ENCODE measurements around the gene NCK2. TPM values are rescaled to one million over a fixed set of nuclear protein-coding genes. Genes with fewer than 3 reads are reported as not detected.

The NCK2 gene
- total and polyA plus RNA-seq, 2 experiments from 2014 or later: 72.6 to 100 TPM

DNA sequence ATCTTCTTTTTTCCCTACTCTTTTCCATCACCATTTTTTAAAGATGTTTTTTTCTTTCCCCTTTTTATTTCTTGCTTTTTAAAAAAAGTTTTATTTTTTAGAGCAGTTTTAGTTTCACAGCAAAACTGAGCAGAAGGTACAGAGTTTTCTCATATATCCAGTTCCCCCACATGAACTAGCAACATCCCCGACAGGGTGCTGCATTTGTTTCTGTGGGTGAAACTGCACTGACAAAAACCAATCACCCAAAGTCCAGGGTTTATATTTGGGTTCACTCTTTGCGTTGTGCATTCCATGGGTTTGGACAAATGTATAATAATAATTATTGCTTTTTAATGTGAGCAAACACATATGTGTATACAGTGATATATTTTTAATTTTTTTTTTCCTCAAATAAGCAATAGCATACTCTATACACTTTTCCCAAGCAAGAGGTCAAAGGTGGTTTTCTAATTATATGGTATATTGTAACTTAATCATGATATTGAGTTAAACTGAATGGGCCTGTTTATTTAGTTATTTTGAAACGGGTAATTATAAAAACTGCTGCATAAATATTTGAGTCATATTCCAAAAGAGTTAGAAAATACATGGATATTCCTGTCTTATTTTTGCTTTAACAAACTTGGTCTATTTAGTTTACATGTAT, 50.3 kb downstream of the NCK2 start:
- Histone ChIP-seq H3K79me2 (peaks cover 100% of the 10 kb centered on the region), H3K27me3 (no peaks in the 10 kb centered on the region), H3K27ac (no peak overlapping the region), H3K4me2 (peak overlapping the region; percentile 43), H3K9me3 (ENCODE audit: low read depth) (no peaks in the 10 kb centered on the region), H3K9me2 (replicated peaks; ENCODE audit: insufficient read depth) (no peaks in the 10 kb centered on the region), H2AFZ (no peak overlapping the region), H3K4me3 (no peak overlapping the region), H3K4me1 (ENCODE audit: insufficient read depth) (peaks cover 39% of the 10 kb centered on the region), H3K36me3 (replicated peaks; ENCODE audit: insufficient read depth, low read depth) (no peaks in the 10 kb centered on the region), H4K20me1 (ENCODE audit: insufficient read depth, poor library complexity, severe bottlenecking) (peaks cover 97% of the 10 kb centered on the region)
- DNase-seq (ENCODE audit: low spot score): no peak
- TF ChIP-seq EZH2 (IDR thresholded peaks at IDR 0.05; ENCODE audit: borderline replicate concordance): no peak
- 82% methylated on average over 3 of the region's 3 CpGs for WGBS (ENCODE audit: low lambda C conversion rate, missing lambda C conversion rate)

DNA sequence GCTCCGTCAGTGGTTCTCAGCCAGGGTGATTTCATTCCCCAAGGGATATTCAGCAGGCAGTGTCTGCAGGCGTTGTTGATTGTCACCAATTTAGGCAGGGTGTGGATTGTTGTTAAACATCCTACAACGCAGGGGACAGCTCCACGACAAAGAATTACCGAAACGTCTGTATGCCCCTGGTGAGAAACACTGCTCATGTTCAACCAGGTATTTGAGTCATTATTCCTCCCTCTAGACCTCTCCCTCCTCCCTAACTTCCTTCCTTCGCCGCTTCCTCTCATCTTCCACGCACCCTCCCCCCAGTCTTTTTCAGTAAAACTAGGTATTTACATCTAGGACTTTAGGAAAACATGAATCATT, 50.8 kb downstream of the NCK2 start:
- H3K27ac ChIP-seq: peak overlapping the region; percentile 18
- peaks cover 100% of the 10 kb centered on the region for H3K79me2 ChIP-seq

DNA sequence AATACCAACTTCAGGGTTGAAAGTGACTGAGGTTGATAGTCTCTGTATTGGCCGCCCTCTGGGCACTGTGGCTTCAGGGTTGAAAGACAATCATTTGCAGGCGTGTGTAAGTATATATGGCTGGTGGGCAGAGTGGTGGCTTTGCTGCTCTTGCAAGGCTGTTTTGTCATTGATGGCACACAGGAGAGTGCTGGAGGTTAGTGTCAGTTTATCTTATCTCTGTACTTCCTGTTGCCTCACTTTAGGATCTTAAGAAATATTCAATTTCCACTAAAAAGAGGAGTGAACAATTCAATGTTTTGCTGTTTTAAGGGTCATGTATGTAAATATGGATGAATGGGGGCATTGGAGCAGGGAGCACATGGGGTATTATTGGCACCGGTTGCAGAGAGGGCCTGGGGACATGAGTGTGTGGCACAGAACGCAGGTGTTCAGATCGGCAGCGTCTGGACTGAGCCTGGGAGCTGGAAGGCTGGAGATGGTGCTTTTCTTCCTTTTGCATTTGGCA, 51.5 kb downstream of the NCK2 start:
- no peak for DNase-seq (ENCODE audit: low spot score)
- Histone ChIP-seq H3K27ac (peak overlapping the region; percentile 18), H3K4me2 (peak overlapping the region; percentile 43), H3K36me3 (replicated peaks; ENCODE audit: insufficient read depth, low read depth) (no peaks in the 10 kb centered on the region), H3K9me3 (ENCODE audit: low read depth) (no peaks in the 10 kb centered on the region), H2AFZ (no peak overlapping the region), H3K4me1 (ENCODE audit: insufficient read depth) (peaks cover 43% of the 10 kb centered on the region), H3K9me2 (replicated peaks; ENCODE audit: insufficient read depth) (no peaks in the 10 kb centered on the region), H4K20me1 (ENCODE audit: insufficient read depth, poor library complexity, severe bottlenecking) (peaks cover 88% of the 10 kb centered on the region), H3K4me3 (no peak overlapping the region), H3K79me2 (peaks cover 100% of the 10 kb centered on the region), H3K27me3 (no peaks in the 10 kb centered on the region)
- TF ChIP-seq, protein P1, sequence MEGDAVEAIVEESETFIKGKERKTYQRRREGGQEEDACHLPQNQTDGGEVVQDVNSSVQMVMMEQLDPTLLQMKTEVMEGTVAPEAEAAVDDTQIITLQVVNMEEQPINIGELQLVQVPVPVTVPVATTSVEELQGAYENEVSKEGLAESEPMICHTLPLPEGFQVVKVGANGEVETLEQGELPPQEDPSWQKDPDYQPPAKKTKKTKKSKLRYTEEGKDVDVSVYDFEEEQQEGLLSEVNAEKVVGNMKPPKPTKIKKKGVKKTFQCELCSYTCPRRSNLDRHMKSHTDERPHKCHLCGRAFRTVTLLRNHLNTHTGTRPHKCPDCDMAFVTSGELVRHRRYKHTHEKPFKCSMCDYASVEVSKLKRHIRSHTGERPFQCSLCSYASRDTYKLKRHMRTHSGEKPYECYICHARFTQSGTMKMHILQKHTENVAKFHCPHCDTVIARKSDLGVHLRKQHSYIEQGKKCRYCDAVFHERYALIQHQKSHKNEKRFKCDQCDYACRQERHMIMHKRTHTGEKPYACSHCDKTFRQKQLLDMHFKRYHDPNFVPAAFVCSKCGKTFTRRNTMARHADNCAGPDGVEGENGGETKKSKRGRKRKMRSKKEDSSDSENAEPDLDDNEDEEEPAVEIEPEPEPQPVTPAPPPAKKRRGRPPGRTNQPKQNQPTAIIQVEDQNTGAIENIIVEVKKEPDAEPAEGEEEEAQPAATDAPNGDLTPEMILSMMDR (IDR thresholded peaks at IDR 0.05; ENCODE audit: poor library complexity): no peak
- TF ChIP-seq EZH2 (IDR thresholded peaks at IDR 0.05; ENCODE audit: borderline replicate concordance): no peak
- 76% methylated on average over 6 of the region's 6 CpGs for WGBS (ENCODE audit: low lambda C conversion rate, missing lambda C conversion rate)

More for the DNA sequence above, 50.8 kb downstream of the NCK2 start:
- TF ChIP-seq EZH2phosphoT487 (IDR thresholded peaks at IDR 0.05; ENCODE audit: low read depth, severe bottlenecking, unreplicated experiment) (no peak), EZH2 (IDR thresholded peaks at IDR 0.05; ENCODE audit: borderline replicate concordance) (no peak)
- TF ChIP-seq, protein P1 (IDR thresholded peaks at IDR 0.05; ENCODE audit: poor library complexity): no peak
- Histone ChIP-seq H3K36me3 (replicated peaks; ENCODE audit: insufficient read depth, low read depth) (no peaks in the 10 kb centered on the region), H3K4me3 (no peak overlapping the region), H3K4me1 (ENCODE audit: insufficient read depth) (peaks cover 39% of the 10 kb centered on the region), H3K27me3 (no peaks in the 10 kb centered on the region), H3K9me3 (ENCODE audit: low read depth) (no peaks in the 10 kb centered on the region), H3K4me2 (peak overlapping the region; percentile 43), H2AFZ (no peak overlapping the region), H4K20me1 (ENCODE audit: insufficient read depth, poor library complexity, severe bottlenecking) (peaks cover 94% of the 10 kb centered on the region), H3K9me2 (replicated peaks; ENCODE audit: insufficient read depth) (no peaks in the 10 kb centered on the region)
- WGBS (ENCODE audit: low lambda C conversion rate, missing lambda C conversion rate): 44% methylated on average over 9 of the region's 9 CpGs
- no peak for DNase-seq (ENCODE audit: low spot score)

DNA sequence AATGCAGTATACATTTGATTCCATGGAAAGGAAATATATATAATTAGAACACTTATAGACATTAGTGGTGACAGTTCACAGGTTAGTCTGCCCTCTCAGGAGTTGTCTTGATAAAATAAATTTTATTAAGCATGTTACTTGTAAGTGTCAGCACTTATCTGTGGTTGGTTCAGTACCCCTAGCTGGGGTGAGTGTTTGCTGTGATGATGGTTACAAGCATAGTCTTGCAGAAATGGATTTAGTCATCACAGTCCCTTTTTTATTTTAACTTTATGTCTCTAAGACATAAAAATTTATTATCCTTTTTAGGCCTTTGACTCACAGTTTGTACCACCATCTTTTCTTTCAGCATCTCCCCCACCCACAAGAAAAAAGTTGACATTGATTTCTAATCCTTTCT, 52.1 kb downstream of the NCK2 start:
- Histone ChIP-seq H3K27me3 (no peaks in the 10 kb centered on the region), H3K4me1 (ENCODE audit: insufficient read depth) (peaks cover 43% of the 10 kb centered on the region), H3K36me3 (replicated peaks; ENCODE audit: insufficient read depth, low read depth) (no peaks in the 10 kb centered on the region), H4K20me1 (ENCODE audit: insufficient read depth, poor library complexity, severe bottlenecking) (peaks cover 87% of the 10 kb centered on the region), H3K9me3 (ENCODE audit: low read depth) (no peaks in the 10 kb centered on the region), H3K4me3 (no peak overlapping the region), H2AFZ (no peak overlapping the region), H3K9me2 (replicated peaks; ENCODE audit: insufficient read depth) (no peaks in the 10 kb centered on the region), H3K4me2 (no peak overlapping the region), H3K27ac (no peak overlapping the region), H3K79me2 (peaks cover 100% of the 10 kb centered on the region)
- no peak for DNase-seq (ENCODE audit: low spot score)
- TF ChIP-seq, protein P1 (IDR thresholded peaks at IDR 0.05; ENCODE audit: poor library complexity): no peak
- TF ChIP-seq EZH2 (IDR thresholded peaks at IDR 0.05; ENCODE audit: borderline replicate concordance) (no peak), EZH2phosphoT487 (IDR thresholded peaks at IDR 0.05; ENCODE audit: low read depth, severe bottlenecking, unreplicated experiment) (no peak)
